Measurements from ENCODE around the gene OR51E1.
A peak's percentile ranks its signal among the peaks of the same experiment; 100 is the strongest.

OR51E1 gene, protein sequence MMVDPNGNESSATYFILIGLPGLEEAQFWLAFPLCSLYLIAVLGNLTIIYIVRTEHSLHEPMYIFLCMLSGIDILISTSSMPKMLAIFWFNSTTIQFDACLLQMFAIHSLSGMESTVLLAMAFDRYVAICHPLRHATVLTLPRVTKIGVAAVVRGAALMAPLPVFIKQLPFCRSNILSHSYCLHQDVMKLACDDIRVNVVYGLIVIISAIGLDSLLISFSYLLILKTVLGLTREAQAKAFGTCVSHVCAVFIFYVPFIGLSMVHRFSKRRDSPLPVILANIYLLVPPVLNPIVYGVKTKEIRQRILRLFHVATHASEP

DNA sequence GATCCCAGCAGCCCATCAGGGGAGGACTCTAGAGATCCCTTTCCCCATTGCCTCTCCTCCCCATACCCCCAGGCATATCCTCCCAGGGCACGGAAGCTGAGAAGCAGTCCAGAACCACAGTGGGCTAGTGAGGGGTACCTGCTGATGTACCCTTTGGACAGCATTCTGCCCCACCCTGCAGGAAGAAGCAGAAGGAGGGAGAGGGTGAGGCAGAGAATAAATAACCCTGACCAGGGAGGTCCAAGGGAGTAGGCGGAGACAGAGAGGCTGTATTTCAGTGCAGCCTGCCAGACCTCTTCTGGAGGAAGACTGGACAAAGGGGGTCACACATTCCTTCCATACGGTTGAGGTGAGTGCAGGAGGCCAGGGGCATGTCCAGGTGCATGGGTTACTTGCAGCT lies at the start of gene OR51E1:
Gene OR51E1 (plus strand): TSS at position 301 of the 400 bp plus-strand sequence. CDS start 8,545 bp downstream, outside the sequence.
- Histone ChIP-seq H3K4me3 (ENCODE audit: low read length) (no peak within 1 kb of the TSS), H3K9ac (ENCODE audit: low read length) (no peak within 1 kb of the TSS), H3K9me3 (ENCODE audit: control insufficient read depth, low read length) (no peaks in the 10 kb centered on the region), H3K36me3 (ENCODE audit: control insufficient read depth, insufficient read depth, low read length, severe bottlenecking) (no peaks in the 10 kb centered on the region), H3K4me1 (ENCODE audit: control insufficient read depth, insufficient read depth, low read length) (peaks cover 6% of the 10 kb centered on the region), H3K27me3 (replicated peaks; ENCODE audit: control insufficient read depth, insufficient read depth, low read length) (peaks cover 29% of the 10 kb centered on the region)
- DNase-seq (ENCODE audit: low read depth), result no peak

DNA sequence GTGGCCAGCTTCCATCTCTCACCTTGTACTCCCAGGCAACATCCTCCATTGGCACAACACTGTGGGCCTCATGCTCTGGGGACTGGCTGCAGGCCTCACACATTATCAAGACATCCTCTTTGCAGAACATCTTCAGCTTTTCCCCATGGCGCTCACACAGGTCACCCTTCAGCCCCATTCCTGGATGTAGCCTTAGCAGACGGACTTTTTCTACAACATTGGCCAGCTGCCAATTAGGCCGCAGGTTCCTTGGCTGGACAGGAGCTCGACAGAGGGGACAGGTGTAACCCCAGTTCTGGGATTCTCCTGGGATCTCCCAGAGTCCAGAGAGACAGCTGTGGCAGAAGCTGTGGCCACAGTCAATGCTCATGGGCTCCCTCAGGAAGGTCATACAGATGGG lies 38.7 kb upstream of the OR51E1 start:
- Histone ChIP-seq H3K27me3 (replicated peaks; ENCODE audit: control insufficient read depth, insufficient read depth, low read length) (no peaks in the 10 kb centered on the region), H3K4me3 (ENCODE audit: low read length) (no peak overlapping the region), H3K36me3 (ENCODE audit: control insufficient read depth, insufficient read depth, low read length, severe bottlenecking) (peaks cover 33% of the 10 kb centered on the region), H3K4me1 (ENCODE audit: control insufficient read depth, insufficient read depth, low read length) (peaks cover 17% of the 10 kb centered on the region), H3K9ac (ENCODE audit: low read length) (no peak overlapping the region), H3K9me3 (ENCODE audit: control insufficient read depth, low read length) (no peaks in the 10 kb centered on the region)
- DNase-seq (ENCODE audit: low read depth), result no peak

DNA sequence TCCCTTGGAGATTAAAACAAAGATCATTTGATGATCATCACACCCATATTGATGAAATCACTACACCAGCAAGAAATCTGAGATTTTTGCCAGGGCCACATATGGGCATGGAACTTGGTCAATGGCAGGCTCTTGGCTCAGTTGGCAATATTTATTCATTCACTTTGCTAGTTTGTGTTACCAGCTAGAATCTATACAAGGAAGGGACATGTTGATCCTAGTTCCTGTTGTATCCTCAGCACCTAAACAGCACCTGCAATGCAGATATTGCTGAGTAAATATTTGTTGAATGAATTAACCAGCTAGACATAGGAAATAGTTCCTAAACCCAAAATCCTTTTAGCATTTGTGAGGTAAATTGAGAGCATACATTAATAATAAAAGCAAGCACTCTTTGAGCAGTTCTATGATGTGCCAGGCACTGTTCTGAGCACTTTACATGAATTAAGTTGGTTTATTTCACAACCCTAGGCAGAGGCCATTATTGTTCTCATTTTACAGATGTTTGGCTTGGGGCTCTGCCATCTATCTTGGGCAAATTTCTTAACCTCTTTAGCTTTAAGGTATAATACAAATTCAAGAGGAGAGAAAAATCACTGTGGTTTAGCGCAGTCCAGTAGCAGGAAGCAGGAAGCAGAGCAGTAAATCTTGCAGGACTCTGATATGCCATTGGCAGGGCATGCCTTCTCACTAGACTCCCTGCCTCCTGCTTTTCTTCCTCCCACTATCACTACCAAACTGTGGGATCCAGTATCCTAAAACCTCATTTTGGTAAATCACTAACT lies 37.4 kb upstream of the OR51E1 start:
- Histone ChIP-seq H3K36me3 (ENCODE audit: control insufficient read depth, insufficient read depth, low read length, severe bottlenecking) (peaks cover 19% of the 10 kb centered on the region), H3K9me3 (ENCODE audit: control insufficient read depth, low read length) (no peaks in the 10 kb centered on the region), H3K4me3 (ENCODE audit: low read length) (peak overlapping the region; percentile 86), H3K27me3 (replicated peaks; ENCODE audit: control insufficient read depth, insufficient read depth, low read length) (no peaks in the 10 kb centered on the region), H3K9ac (ENCODE audit: low read length) (no peak overlapping the region), H3K4me1 (ENCODE audit: control insufficient read depth, insufficient read depth, low read length) (peaks cover 17% of the 10 kb centered on the region)
- peak; percentile 76 for DNase-seq (ENCODE audit: low read depth)

DNA sequence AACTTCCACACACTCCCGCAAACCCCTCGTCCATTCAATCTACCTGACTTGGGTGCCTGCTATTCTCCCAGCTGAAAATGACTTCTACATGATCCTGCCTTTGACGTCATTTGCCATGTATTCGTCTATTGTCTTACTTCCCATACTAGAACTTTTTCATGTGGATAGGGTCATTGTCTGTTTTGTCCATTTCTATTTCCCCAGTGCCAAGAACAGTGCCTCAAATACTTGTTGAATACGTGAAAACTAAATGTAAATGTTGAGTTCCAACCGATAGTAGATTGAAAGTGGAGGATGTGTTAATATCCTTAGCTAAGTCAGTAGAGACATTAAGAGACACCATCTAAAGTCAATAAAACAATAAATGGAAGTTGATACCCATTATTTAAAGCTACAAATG lies 36.7 kb upstream of the OR51E1 start:
- H3K27me3 ChIP-seq (replicated peaks; ENCODE audit: control insufficient read depth, insufficient read depth, low read length), result no peaks in the 10 kb centered on the region

DNA sequence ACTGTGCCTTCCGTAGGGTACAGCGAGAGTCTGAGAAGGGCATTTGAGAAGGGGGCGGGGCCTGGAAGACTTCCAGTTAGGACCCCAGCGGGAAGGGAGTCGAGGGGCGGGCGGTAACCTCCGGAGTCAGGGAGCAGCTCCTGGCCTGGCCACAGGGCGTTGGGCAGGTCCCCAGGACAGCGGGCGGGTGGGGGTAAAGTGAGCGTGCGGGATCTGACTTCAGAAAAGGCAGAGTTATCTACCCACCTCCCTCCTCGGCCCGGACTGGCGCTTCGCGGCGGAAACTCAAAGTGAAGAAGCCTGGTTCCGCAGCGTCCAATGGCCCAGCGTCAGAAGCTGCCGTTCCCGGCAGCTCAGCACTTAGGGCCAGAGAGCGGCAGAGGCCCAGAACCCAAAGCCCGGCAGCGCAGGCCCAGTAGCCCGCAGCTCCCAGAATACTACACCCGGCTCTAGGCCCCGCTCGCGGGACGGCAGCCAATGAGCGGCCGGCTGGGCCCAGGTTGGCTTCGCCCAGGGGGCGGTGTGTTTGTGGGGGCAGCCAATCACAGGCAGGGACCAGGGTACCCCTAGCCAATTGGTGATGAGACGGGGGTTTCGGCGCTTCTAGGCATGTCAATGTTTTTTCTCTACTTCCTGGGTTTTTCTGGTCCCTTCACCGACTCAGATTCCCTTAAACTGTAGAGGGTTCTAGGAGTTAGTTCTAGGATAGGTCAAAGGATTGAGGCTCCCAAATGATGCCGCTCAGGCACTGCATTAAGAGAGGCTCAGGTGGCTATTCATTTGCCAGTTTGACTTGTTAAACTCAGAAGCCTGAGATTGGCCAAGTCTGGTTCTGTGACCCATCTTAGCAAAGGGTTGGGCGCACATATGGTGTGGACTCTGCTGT lies 35.8 kb upstream of the OR51E1 start, which contains the start of gene TRIM68:
Gene TRIM68 (minus strand): TSS at position 451 of the 886 bp plus-strand sequence. CDS start 2,727 bp downstream, outside the sequence.
- peaks cover 17% of the 10 kb centered on the region for H3K4me1 ChIP-seq (ENCODE audit: control insufficient read depth, insufficient read depth, low read length)
- H3K9me3 ChIP-seq (ENCODE audit: control insufficient read depth, low read length), result no peaks in the 10 kb centered on the region
- H3K4me3 ChIP-seq (ENCODE audit: low read length), result peak within 1 kb of the TSS; percentile 86
- no peaks in the 10 kb centered on the region for H3K27me3 ChIP-seq (replicated peaks; ENCODE audit: control insufficient read depth, insufficient read depth, low read length)
- peak; percentile 98 for DNase-seq (ENCODE audit: low read depth)
- peak within 1 kb of the TSS; percentile 91 for H3K9ac ChIP-seq (ENCODE audit: low read length)
- peaks cover 8% of the 10 kb centered on the region for H3K36me3 ChIP-seq (ENCODE audit: control insufficient read depth, insufficient read depth, low read length, severe bottlenecking)

More for the DNA sequence above, 36.7 kb upstream of the OR51E1 start:
- Histone ChIP-seq H3K9ac (ENCODE audit: low read length) (peak overlapping the region; percentile 91), H3K4me3 (ENCODE audit: low read length) (peak overlapping the region; percentile 86), H3K4me1 (ENCODE audit: control insufficient read depth, insufficient read depth, low read length) (peaks cover 17% of the 10 kb centered on the region), H3K36me3 (ENCODE audit: control insufficient read depth, insufficient read depth, low read length, severe bottlenecking) (peaks cover 12% of the 10 kb centered on the region), H3K9me3 (ENCODE audit: control insufficient read depth, low read length) (no peaks in the 10 kb centered on the region)
- peak; percentile 11 for DNase-seq (ENCODE audit: low read depth)

DNA sequence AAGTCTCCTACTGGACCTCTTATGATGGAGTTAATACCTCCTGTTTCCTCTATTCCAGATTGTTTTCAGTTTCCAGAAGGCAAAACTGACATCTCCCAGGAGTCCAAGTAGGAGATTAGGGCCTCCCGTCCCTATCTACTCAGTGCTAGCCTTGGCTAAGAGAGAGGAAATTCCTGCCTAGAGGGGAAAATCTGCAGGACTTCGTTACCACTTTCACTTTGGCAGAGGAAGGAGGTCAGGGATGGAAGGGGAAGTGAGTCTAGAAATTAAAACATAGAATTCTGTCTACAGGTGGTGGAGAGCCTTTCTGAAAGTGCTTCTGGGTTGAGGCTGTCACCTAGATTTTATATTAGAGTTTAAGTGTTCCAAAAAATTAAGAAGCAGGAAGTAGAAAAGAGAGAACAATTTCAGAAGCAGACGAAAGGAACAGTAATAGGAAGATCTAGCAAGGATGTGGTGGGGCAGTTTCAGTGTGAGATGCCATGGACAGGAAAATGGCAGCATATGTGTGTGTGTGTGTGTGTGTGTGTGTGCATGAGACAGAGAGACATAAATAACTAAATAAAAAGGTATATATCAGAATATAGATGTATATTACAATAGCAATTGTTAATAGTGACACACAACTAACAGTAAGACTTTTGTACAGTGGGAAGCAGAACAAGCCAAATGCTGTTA lies 33.4 kb upstream of the OR51E1 start:
- Histone ChIP-seq H3K9ac (ENCODE audit: low read length) (peak overlapping the region; percentile 33), H3K36me3 (ENCODE audit: control insufficient read depth, insufficient read depth, low read length, severe bottlenecking) (no peaks in the 10 kb centered on the region), H3K9me3 (ENCODE audit: control insufficient read depth, low read length) (no peaks in the 10 kb centered on the region), H3K27me3 (replicated peaks; ENCODE audit: control insufficient read depth, insufficient read depth, low read length) (no peaks in the 10 kb centered on the region), H3K4me3 (ENCODE audit: low read length) (peak overlapping the region; percentile 4), H3K4me1 (ENCODE audit: control insufficient read depth, insufficient read depth, low read length) (peaks cover 17% of the 10 kb centered on the region)
- DNase-seq (ENCODE audit: low read depth), result peak; percentile 19

DNA sequence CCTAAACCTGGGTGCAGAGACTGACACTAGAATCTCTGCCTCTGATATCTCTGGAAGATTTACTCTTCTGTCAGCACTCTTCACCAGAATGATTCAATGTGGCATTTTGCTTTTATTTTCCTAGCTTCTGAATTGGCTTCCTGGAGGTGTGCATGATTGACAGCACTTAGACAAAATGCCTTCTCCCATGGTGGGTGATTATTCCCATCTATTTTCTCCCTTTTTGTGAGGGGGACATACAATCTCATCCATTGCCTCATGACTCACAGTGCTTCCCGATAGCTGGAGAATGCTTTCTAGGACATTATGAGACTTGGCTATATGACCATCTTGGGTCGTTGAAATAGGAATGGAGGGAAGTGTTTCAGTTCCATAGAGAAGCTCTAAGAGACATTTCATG lies 31.8 kb upstream of the OR51E1 start:
- Histone ChIP-seq H3K9me3 (ENCODE audit: control insufficient read depth, low read length) (no peaks in the 10 kb centered on the region), H3K4me1 (ENCODE audit: control insufficient read depth, insufficient read depth, low read length) (peaks cover 8% of the 10 kb centered on the region), H3K36me3 (ENCODE audit: control insufficient read depth, insufficient read depth, low read length, severe bottlenecking) (no peaks in the 10 kb centered on the region), H3K9ac (ENCODE audit: low read length) (no peak overlapping the region), H3K4me3 (ENCODE audit: low read length) (no peak overlapping the region), H3K27me3 (replicated peaks; ENCODE audit: control insufficient read depth, insufficient read depth, low read length) (no peaks in the 10 kb centered on the region)
- no peak for DNase-seq (ENCODE audit: low read depth)

DNA sequence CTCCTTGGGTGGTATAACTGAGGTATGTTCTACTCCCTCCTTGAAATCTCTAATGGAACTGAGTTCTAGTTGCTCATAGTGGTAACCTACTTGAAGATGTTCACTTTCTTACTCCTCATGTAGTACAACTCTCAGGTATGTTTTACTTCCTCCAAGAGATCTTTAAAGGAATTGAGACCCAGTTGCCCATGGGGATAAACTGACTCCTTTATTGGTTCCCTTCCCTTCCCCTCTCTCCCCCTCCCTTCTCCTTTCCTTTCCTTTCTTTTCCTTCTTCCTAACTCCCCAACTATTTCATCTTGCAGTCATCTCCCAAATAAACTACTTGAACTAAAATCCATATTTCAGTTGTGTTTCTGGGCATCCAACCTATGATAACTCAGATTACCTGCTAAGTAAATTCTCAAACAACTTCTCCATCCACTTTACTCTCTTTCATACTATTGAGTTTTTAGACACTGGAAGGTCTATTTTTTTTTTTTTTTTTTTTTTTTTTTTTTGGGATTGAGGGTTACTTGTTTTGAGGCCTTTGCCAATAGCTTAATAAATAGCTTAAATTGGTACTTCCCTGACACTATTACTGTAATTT lies 27.8 kb upstream of the OR51E1 start:
- no peak overlapping the region for H3K9ac ChIP-seq (ENCODE audit: low read length)
- no peak overlapping the region for H3K4me3 ChIP-seq (ENCODE audit: low read length)
- H3K27me3 ChIP-seq (replicated peaks; ENCODE audit: control insufficient read depth, insufficient read depth, low read length), result peaks cover 6% of the 10 kb centered on the region
- no peak for DNase-seq (ENCODE audit: low read depth)
- H3K4me1 ChIP-seq (ENCODE audit: control insufficient read depth, insufficient read depth, low read length), result no peaks in the 10 kb centered on the region
- no peaks in the 10 kb centered on the region for H3K9me3 ChIP-seq (ENCODE audit: control insufficient read depth, low read length)
- no peaks in the 10 kb centered on the region for H3K36me3 ChIP-seq (ENCODE audit: control insufficient read depth, insufficient read depth, low read length, severe bottlenecking)

DNA sequence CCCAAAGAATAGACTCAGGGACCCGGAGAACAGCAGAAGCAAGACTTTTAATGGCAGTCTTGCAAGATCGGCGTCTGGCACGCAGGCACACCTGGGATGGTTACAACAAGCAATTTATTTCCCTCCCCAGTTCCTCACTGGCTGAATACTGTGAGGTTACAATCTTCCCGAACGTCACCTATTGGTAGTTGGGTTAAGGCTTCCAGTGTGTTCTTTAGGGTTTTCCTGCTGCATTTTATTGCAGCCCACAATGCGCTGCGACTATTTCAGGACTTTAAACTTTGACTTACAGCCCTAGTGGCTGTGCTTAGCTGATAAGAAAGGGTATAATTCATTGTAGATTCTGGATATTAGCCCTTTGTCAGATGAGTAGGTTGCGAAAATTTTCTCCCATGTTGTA lies 24.3 kb upstream of the OR51E1 start:
- H3K4me1 ChIP-seq (ENCODE audit: control insufficient read depth, insufficient read depth, low read length), result no peaks in the 10 kb centered on the region
- no peak overlapping the region for H3K4me3 ChIP-seq (ENCODE audit: low read length)
- no peaks in the 10 kb centered on the region for H3K36me3 ChIP-seq (ENCODE audit: control insufficient read depth, insufficient read depth, low read length, severe bottlenecking)
- no peak overlapping the region for H3K9ac ChIP-seq (ENCODE audit: low read length)
- H3K27me3 ChIP-seq (replicated peaks; ENCODE audit: control insufficient read depth, insufficient read depth, low read length), result peaks cover 6% of the 10 kb centered on the region
- H3K9me3 ChIP-seq (ENCODE audit: control insufficient read depth, low read length), result peaks cover 13% of the 10 kb centered on the region
- DNase-seq (ENCODE audit: low read depth), result no peak
